ENCODE measurements around the gene OSBPL5.

OSBPL5 gene, protein sequence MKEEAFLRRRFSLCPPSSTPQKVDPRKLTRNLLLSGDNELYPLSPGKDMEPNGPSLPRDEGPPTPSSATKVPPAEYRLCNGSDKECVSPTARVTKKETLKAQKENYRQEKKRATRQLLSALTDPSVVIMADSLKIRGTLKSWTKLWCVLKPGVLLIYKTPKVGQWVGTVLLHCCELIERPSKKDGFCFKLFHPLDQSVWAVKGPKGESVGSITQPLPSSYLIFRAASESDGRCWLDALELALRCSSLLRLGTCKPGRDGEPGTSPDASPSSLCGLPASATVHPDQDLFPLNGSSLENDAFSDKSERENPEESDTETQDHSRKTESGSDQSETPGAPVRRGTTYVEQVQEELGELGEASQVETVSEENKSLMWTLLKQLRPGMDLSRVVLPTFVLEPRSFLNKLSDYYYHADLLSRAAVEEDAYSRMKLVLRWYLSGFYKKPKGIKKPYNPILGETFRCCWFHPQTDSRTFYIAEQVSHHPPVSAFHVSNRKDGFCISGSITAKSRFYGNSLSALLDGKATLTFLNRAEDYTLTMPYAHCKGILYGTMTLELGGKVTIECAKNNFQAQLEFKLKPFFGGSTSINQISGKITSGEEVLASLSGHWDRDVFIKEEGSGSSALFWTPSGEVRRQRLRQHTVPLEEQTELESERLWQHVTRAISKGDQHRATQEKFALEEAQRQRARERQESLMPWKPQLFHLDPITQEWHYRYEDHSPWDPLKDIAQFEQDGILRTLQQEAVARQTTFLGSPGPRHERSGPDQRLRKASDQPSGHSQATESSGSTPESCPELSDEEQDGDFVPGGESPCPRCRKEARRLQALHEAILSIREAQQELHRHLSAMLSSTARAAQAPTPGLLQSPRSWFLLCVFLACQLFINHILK

DNA sequence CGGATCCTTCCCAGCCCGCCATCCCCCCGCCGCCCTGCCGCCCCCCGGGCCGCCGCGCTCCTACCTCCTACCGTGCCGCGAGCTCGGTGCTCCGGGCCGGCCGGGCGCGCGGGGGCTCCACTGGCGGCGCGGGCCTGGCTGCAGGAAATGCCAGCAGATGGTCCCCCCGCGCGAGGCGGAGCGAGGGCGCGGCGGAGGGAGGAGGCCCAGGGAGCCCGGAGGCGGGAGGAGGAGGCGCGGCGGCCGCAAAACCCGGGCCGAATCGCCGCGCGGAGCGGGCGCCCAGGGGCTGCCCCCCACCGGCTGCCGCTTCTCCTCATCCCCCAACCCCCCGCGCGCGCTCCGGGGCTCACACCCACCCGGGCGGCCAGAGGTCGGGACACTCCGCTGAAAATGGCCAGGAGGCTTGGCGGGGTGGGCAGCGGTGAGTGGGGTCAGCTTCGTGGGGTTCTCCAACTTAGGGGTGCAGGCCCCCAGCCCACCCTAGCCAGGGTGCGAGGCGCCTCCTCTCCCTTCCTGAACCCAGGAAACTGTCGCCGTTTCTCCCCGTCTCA, at the start of gene OSBPL5:
Gene OSBPL5, minus strand, starts transcription at position 159 of the 554 bp plus-strand sequence. CDS start 36,162 bp downstream, outside the sequence.
- peak; percentile 7 to 32 for DNase-seq

DNA sequence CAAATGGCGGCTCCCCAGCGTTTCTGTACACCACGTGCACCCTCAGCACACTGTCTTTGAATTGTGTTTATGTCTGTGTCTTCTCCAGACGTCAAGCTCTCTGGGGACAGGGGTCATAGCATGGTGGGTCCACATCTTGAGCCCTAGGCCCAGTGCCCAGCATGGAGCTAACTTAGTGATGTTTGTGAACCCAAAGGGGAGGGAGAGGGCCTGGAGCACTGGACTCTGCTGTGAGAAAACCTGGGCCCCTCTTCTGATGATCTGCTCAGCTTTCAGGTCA, 49.2 kb upstream of the OSBPL5 start:
- DNase-seq = no peak

DNA sequence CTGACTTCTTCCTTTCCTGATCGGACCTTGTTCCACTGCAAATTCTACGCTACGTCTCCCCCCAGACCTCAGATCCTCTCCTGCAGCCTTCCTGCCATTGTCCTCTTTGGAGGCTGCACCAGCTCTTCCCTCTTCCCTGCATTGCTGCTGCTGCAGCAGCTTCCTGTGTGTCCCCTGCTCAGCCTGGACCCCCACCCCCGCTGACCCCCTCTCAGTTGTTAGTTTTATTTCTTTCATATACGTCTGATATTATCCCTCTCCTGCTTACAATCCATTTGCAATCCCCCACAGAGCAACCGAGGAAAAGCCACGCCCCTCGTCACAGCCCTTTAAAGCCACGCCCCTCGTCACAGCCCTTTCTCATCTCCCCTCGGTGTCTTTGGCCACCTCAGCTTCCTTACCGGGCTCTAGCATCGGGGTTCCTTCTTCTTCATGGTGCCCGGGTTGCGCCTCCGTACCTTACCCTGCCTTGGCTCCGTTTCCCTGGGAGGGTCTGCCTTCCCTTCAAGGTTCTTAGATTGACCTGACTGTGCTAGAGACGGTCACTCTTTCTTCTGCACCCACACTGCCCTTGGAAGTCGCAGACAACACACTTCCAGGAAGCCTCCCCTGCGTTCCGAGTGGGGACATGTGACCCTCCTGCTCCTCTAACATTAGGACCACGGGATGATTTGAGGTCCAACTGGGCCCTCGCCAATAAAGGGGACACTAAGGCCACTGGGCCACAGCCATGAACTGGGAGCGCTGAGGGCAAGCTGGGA, 48.7 kb upstream of the OSBPL5 start:
- no peak for DNase-seq

DNA sequence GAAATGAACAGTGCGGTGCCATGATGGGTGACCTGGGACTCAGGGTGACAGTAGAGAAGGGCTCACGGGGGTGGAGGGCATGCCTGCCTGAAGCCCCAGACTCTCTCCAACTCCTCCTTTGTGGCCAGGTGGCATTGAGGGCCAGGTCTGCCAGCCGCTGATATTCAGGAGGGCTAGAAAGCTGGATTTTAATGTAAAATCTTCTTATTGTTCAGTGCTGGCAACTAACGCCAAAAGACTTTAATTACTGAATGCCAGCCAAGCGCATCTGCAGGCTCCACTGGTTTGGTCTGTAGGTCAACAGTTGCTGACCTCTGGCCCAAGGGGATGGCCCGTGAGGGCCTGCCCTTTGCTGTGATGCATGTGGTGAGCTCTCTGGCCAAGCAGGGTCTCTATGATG, 43.2 kb upstream of the OSBPL5 start:
- DNase-seq = no peak

GRCh38 chr11:3207526-3208189, 42.5 kb upstream of the OSBPL5 start:
- no peak for DNase-seq

GRCh38 chr11:3206922-3207204, 41.8 kb upstream of the OSBPL5 start:
- DNase-seq = no peak

GRCh38 chr11:3206156-3206921, 41.2 kb upstream of the OSBPL5 start:
- DNase-seq = no peak

DNA sequence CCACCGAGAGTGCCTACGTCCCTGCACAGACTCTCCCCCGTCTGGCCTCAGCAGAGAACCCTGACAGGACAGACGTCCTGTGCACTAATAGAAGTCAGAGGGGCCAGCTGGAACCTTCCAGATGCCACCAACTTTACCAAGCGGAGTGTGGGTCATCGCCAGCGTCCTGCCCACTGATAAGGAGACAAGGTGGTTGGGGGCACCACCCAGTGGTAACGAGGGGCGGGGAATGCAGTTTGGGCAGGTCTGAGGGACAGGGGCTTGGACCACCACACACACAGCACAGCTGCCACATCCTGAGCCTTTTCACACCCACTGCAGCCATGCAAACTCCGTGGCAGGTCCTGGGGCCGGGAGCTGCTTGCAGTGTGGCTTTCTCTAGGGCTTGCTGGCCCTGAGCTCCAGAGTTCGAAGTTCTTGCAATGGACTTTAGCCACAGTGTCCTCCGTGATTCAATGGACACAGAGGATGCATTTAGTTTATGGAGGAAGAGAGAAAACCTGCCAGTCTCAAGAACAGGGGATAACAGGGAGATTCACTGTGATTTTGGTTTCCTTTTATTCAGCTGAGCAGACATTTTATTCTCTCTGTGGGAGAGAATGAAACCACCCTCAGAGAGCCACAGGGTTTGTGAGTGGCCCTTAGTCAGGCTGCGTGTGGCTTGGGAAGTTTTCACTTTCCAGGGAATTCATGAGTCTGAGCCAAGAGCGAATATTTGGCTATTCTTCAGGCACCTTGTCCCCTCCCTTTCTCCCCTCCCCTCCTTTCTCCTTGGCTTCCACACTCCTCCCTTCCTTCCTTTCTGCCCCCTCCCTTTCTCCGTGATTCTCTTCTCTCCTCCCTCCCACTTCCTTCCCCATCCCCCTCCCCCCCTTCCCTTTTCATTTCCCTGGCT, 40.4 kb upstream of the OSBPL5 start:
- no peak for DNase-seq

GRCh38 chr11:3204141-3205015, 39.3 kb upstream of the OSBPL5 start:
- no peak for DNase-seq

- no peak for DNase-seq
Measured at GRCh38 chr11:3203221-3204043, 38.3 kb upstream of the OSBPL5 start.

GRCh38 chr11:3202759-3203158, 37.6 kb upstream of the OSBPL5 start:
- DNase-seq = no peak

DNA sequence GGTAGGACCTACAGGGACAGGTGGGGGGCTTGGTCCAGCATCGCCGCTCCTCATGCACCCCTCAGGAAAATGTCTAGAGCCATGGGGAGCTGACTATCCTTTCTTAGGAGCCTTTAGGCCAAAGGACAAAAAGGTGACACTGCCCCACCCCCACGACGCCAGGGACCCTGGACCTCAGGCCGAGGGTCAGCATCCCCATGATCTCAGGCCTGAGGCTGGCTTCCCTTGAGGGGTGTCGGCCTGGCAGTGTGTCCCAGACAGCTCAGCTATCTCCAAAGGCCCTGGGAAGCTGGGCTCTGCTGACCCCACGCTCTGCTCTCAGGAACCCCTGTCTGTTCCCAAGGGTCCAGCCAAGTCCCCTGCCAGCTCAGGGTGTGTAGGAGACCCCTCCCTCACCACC, 37.2 kb upstream of the OSBPL5 start:
- no peak for DNase-seq

DNA sequence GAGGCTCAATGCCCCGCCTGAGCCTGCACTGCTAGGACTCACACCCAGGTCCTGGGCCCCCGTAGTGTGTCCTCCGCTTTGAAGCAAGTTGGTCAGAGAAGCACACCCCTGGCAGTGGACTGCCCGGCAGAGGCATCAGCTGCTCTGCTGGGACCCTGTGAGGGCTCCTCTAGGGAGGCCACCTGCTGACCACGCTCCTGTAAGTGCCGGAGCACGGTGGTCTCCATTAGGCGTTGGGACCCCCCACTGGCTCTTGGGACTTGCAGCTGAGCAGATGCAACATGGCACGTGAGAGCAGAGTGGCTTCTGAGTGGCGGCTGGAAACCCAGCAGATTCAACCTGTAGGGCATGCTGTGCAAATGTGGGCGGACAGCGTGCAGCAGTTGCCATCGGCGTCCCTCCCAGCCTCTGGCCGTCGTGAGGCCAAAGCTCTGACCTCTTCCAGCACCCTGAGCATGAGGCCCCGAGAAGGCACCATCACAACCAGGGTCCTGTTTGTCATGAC, 36.6 kb upstream of the OSBPL5 start:
- DNase-seq = no peak

DNA sequence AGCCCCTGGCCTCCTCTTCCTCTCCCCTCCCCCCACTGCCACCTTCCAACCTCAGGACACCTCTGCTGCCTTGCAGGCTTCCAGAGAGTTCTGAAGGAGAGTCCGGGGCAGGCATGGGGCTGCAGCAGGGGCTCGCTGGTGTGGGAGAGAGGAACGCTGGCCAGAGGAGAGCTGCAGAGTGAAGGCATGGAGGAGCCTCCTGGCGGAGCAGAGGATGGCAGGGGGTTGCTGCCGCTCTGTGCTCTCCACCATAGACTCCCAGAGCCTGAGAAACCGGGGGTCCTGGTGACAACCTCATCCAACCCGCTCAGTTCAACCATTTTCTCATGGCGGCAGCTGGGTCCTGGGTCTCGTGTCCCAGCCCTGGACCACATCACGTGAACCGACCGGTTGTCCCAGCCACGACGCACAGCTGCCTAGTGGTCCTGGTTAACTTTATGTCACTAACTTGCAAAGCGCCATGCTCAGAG, 36.0 kb upstream of the OSBPL5 start:
- no peak for DNase-seq

DNA sequence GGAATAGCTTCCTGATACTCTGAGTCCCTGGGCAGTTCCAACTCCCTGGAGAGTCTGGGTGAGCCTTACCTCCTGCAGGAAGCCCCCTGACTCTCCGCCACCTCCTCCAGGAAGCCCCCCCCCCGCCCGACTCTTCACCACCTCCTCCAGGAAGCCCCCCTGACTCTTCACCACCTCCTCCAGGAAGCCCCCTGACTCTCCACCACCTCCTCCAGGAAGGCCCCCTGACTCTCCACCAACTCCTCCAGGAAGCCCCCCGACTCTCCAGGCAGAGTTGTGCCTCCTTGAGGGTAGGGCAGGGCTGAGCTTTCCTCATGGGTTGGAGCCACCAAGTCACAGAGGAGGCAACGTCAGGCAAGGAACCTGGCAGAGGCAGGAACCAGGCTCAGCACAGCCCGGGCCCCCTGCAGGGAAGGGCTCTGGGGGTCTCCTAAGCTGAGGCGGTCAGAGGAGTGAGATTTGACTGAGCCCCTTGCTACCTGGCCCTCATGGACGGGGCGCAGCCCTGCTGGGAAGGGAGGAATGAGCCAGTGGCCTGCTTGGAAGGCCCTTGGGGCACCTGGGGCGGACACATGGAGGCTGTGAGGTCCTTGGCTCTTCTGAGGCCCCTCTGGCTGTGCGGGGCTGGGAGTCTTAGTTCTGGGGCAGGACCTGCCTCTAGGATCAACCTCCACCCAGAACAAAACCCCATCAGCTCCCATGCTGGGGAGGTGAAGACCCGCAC, 35.4 kb upstream of the OSBPL5 start:
- no peak for DNase-seq

DNA sequence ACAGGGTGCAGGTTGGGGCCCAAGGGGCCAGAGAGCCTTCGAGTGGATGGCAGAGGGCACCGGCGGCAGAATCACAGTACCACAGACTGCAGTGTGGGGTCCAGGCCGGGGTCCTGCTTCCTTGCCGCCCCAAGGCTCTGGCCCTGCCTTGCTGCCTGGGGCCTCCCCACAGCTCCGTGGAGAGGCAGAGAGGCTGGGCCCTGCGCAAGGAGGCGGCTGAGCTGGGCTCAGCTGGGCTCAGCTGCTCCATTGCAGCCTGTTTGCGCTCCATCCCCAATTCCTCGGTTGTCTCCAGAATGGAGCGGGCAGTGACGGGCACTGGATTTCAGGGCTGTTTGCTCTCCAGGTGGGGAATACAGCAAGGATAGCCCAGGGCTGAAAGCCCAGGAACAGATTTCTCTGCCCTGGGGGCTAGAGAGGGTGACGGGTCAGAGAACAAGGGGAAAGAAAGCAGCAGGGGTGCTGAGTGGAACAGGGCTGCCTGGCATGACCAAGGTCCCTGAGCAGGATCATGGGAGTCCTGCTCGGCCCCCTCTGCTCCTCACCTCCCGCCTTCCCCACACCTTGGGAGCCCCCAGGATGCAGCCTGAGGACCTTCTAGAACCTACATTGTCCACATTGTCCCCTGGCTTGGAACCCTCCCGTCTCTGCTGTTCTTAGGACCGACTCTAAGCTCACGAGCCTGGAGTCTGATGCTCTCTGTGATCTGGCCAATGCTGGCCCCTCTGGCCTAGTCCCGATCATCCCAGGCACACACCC, 34.6 kb upstream of the OSBPL5 start:
- DNase-seq = no peak

DNA sequence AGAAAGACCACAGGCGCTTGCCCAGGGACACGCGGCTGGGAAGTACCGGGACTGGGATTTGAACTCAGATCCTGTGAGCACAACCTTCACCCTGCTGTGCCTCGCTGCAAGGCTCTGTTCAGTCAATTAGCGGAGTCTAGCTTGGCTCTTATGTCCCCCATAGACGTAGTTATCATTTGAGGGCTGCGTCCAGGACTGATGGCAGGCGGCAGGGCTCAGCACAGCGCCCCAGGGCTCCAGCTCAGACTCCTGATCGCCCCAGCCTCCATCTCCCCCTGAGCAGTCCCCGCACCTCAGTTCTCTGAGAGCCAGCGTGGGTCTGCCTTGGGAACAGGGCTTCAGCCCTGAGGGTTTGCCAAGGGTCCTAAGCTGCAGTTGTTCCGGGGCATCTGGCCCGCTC, 33.7 kb upstream of the OSBPL5 start:
- no peak for DNase-seq
